Keratinocyte (primary cell): ENCODE data around the gene ZNF107.

Experiments used
- CTCF ChIP-seq, 3 experiments: IDR thresholded peaks in 1 of 3; conservative IDR thresholded peaks in 1 of 3; optimal IDR thresholded peaks in 1 of 3; 2 replicates in 2 of 3; 3 replicates in 1 of 3; pipeline versions ENCODE3 to v1.5.1; 2011; ENCODE audit warnings: low read length in 3 of 3, mild to moderate bottlenecking in 3 of 3, moderate library complexity in 2 of 3, control low read depth in 1 of 3, inconsistent platforms in 1 of 3; ENCODE audit not compliant: insufficient read depth in 2 of 3; ENCODE audit errors: extremely low read depth in 1 of 3
- EZH2 ChIP-seq: IDR thresholded peaks from one replicate; pipeline ENCODE4 v1.6.1; 2012; ENCODE audit warnings: inconsistent platforms, mild to moderate bottlenecking, low read length, moderate library complexity

GRCh38 chr7:64639267-64640001 lies 26.5 kb upstream of the ZNF107 start:
- TF ChIP-seq CTCF (optimal IDR thresholded peaks at IDR 0.05 in 1 of 3, IDR thresholded peaks at IDR 0.05 in 1 of 3, conservative IDR thresholded peaks at IDR 0.05 in 1 of 3; ENCODE audit: extremely low read depth in 1 of 3, insufficient read depth in 2 of 3, low read length in 3 of 3): peak in 1 of 3 experiments; percentile 34
- no peak for TF ChIP-seq EZH2
